ENCODE results near the gene QRSL1. TPM values are rescaled to one million over a fixed set of nuclear protein-coding genes. Genes with fewer than 3 reads are reported as not detected.
"Not testable (repeated sequence)": the region's sequence is repeated elsewhere in the genome, so short reads cannot be mapped to it uniquely, and the experiment has no call there.

Gene QRSL1
- total and polyA plus RNA-seq, 10 of the 15 experiments (the other 5 are each of a cell fraction or from before 2014, with no cell fraction given) = 11.9 to 23.5 (median 15.5) TPM

DNA sequence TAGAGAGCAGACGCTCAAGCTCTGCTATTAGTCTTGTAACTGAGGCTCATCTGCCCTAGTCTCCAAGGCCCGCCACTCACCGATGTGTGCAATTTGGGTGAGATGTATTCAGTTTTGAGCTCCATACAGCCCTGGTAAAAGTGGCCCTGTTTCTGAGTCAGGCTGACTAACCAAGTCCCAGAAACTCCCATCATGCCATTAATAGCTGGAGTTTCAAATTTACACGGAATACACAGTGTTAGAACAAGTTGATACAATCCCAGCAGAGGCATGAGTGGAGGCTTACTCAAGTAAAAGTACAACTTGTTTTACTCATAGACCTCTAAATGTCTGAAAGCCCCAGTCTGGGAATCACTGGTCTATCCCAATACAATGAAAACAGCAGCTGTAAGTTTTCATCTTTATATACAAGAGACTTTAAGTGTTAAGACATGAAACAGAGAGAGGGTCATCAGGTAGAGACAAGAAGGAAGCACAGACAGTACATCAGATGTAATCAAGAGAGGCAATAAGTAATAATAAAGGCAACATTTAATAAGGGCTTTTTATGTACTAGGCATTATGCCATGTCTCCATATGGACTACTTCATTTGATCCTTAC lies 42.5 kb upstream of the QRSL1 start (continued):
- TF ChIP-seq, protein P1, sequence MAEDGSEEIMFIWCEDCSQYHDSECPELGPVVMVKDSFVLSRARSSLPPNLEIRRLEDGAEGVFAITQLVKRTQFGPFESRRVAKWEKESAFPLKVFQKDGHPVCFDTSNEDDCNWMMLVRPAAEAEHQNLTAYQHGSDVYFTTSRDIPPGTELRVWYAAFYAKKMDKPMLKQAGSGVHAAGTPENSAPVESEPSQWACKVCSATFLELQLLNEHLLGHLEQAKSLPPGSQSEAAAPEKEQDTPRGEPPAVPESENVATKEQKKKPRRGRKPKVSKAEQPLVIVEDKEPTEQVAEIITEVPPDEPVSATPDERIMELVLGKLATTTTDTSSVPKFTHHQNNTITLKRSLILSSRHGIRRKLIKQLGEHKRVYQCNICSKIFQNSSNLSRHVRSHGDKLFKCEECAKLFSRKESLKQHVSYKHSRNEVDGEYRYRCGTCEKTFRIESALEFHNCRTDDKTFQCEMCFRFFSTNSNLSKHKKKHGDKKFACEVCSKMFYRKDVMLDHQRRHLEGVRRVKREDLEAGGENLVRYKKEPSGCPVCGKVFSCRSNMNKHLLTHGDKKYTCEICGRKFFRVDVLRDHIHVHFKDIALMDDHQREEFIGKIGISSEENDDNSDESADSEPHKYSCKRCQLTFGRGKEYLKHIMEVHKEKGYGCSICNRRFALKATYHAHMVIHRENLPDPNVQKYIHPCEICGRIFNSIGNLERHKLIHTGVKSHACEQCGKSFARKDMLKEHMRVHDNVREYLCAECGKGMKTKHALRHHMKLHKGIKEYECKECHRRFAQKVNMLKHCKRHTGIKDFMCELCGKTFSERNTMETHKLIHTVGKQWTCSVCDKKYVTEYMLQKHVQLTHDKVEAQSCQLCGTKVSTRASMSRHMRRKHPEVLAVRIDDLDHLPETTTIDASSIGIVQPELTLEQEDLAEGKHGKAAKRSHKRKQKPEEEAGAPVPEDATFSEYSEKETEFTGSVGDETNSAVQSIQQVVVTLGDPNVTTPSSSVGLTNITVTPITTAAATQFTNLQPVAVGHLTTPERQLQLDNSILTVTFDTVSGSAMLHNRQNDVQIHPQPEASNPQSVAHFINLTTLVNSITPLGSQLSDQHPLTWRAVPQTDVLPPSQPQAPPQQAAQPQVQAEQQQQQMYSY (CRISPR knock-in tag; IDR thresholded peaks at IDR 0.05) = no peak
- TF ChIP-seq MTA2 (IDR thresholded peaks at IDR 0.05; ENCODE audit: low read depth) (no peak), KDM1A (IDR thresholded peaks at IDR 0.05; ENCODE audit: borderline replicate concordance) (no peak)

DNA sequence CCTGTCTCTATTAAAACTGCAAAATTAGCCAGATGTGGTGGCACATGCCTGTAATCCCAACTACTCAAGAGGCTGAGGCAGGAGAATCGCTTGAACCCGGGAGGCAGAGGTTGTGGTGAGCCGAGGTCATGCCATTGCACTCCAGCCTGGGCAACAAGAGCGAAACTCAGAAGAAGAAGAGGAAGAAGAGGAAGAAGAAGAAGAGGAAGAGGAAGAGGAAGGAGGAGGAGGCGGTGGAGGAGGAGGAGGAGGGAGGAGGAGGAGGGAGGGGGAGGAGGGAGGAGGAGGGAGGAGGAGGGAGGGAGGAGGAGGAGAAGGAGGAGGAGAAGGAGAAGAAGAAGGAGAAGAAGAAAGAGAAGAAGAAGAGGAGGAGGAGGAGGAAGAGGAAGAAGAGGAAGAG lies 40.4 kb upstream of the QRSL1 start:
- H4K20me1 ChIP-seq (ENCODE audit: control insufficient read depth, insufficient read depth); H3K27ac ChIP-seq (ENCODE audit: control insufficient read depth, insufficient read depth); CTCF ChIA-PET; POLR2A ChIA-PET; H2AFZ ChIP-seq (ENCODE audit: control insufficient read depth, low read depth, low read length); H3K4me3 ChIP-seq; H3K9ac ChIP-seq (ENCODE audit: control insufficient read depth, insufficient read depth, low read length); BruUV-seq (replicated peaks); H3K27me3 ChIP-seq (replicated peaks in 1 of 2; ENCODE audit: control insufficient read depth in 2 of 2, insufficient read depth in 2 of 2, low read length in 1 of 2); H3K79me2 ChIP-seq (ENCODE audit: control insufficient read depth, insufficient read depth, low read length); DNase-seq (ENCODE audit: low read depth, low spot score); H3K36me3 ChIP-seq (ENCODE audit: control insufficient read depth in 2 of 2, insufficient read depth in 2 of 2, low read length in 1 of 2); intact Hi-C loops (cut with micrococcal nuclease; ENCODE audit: unreplicated experiment); SMC1A ChIA-PET (ENCODE audit: uncharacterized antibody, unreplicated experiment); RAD21 ChIA-PET (ENCODE audit: unreplicated experiment); in situ Hi-C loops (cut with MboI); H3K9me3 ChIP-seq (replicated peaks; ENCODE audit: control insufficient read depth, insufficient read depth, low read length); ATAC-seq; FAIRE-seq; H3K4me1 ChIP-seq (ENCODE audit: control insufficient read depth, insufficient read depth, low read length); H3K4me2 ChIP-seq (ENCODE audit: control insufficient read depth, insufficient read depth): not testable (repeated sequence)
- WGBS (ENCODE audit: insufficient coverage, insufficient replicate concordance, low lambda C conversion rate, missing lambda C conversion rate) = 75% methylated on average over 4 of the region's 5 CpGs

All from GM12878 (cell line).